GM19324 (cell line): Measurements from ENCODE around the gene KMT2E.

ENCODE experiments used
- ATAC-seq: cut with Tn5 transposase; IDR thresholded peaks from one replicate; pipeline ENCODE4 v1.9.1; 2021; ENCODE audit warnings: mild to moderate bottlenecking, moderate library complexity; ENCODE audit not compliant: unreplicated experiment, low FRiP score

Gene KMT2E

GRCh38 chr7:105060437-105060836, 46.4 kb downstream of the KMT2E start:
- ATAC-seq = no peak

GRCh38 chr7:105060923-105061322, 46.9 kb downstream of the KMT2E start:
- ATAC-seq = no peak

GRCh38 chr7:105065104-105065503, 51.1 kb downstream of the KMT2E start:
- no peak for ATAC-seq

GRCh38 chr7:105067691-105068090, 53.7 kb downstream of the KMT2E start:
- ATAC-seq = no peak

GRCh38 chr7:105068886-105069285, 54.9 kb downstream of the KMT2E start:
- no peak for ATAC-seq

GRCh38 chr7:105073143-105073542, 59.1 kb downstream of the KMT2E start:
- no peak for ATAC-seq

GRCh38 chr7:105079348-105079747, 65.3 kb downstream of the KMT2E start:
- no peak for ATAC-seq

GRCh38 chr7:105084581-105084980, 70.6 kb downstream of the KMT2E start:
- no peak for ATAC-seq

- ATAC-seq = no peak
Measured at GRCh38 chr7:105086850-105087249, 72.8 kb downstream of the KMT2E start.

GRCh38 chr7:105087981-105088380, 74.0 kb downstream of the KMT2E start:
- ATAC-seq = no peak

GRCh38 chr7:105088456-105088855, 74.5 kb downstream of the KMT2E start:
- ATAC-seq = no peak

- ATAC-seq = no peak
Measured at GRCh38 chr7:105094966-105095365, 81.0 kb downstream of the KMT2E start.

GRCh38 chr7:105096306-105096705, 82.3 kb downstream of the KMT2E start:
- ATAC-seq = no peak

- no peak for ATAC-seq
Measured at GRCh38 chr7:105097619-105098018, 83.6 kb downstream of the KMT2E start.

GRCh38 chr7:105098863-105099515, 85.0 kb downstream of the KMT2E start:
- ATAC-seq = no peak

GRCh38 chr7:105101864-105102263, 87.9 kb downstream of the KMT2E start:
- ATAC-seq = no peak

- ATAC-seq = no peak
Measured at GRCh38 chr7:105102557-105103352, 88.8 kb downstream of the KMT2E start.

- ATAC-seq = no peak
Measured at GRCh38 chr7:105105579-105105978, 91.6 kb downstream of the KMT2E start.

GRCh38 chr7:105106473-105106872, 92.5 kb downstream of the KMT2E start:
- ATAC-seq = no peak

GRCh38 chr7:105107458-105107857, 93.5 kb downstream of the KMT2E start:
- no peak for ATAC-seq

- no peak for ATAC-seq
Measured at GRCh38 chr7:105112440-105113418, 98.7 kb downstream of the KMT2E start.
